NT2/D1 (cell line): ENCODE measurements around the gene FOXC2.

Experiments
- YY1 ChIP-seq: IDR thresholded peaks from 2 replicates; pipeline ENCODE4 v1.6.1; 2011; ENCODE audit not compliant: insufficient read length, insufficient read depth
- ZNF274 ChIP-seq: IDR thresholded peaks from 2 replicates; pipeline ENCODE4 v1.6.1; 2011; ENCODE audit warnings: mild to moderate bottlenecking, low read depth, low read length

- no peak for TF ChIP-seq ZNF274
- no peak for TF ChIP-seq YY1
These were observed 24.0 kb downstream of the FOXC2 start for GRCh38 chr16:86590501-86591144.
